ENCODE measurements around the gene BRMS1.

BRMS1 gene

DNA sequence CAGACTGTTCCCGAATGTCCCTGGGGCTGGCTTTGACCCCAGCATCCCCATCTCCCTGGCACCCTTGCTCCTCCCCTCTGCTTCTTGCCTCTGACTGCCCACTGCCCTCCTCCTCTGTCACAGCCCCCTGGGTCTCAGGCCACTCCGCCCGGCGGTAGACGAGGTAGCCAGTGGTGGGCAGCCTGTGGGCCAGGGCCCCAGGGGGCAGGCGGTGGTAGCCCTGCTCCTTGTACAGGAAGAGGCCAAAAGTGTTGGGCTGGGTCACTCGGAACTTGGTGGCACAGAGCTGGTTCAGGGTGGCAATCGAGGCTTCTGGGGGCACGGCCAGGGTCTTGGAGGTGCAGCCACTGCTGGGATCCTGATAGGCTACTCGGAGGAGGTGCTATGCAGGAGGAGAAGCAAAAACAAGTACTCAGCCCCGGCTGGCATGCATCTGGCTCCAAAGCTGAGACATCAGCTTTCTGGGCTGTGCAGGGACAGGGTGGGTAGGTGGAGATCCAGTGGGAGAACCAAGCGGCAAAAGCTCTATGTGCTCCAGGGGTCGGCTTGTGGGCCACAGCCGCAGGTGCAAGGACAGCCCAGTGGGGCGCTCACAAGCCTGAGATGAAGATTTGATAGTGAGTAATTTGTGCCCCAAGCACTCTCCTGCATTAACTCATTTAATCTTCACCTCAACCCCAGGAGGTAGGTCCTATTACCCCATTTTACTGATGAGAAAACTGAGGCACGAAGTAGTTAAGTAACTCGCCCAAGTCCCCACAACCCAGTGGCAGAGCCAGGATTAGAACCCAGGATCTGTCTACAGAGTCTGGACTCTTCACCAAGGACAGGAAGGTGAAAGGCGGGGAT, 12.3 kb downstream of the BRMS1 start:
- H3K4me3 ChIP-seq (ENCODE audit: low read length) = no peak overlapping the region
- peaks cover 55% of the 10 kb centered on the region for H3K27me3 ChIP-seq (replicated peaks; ENCODE audit: insufficient read depth, low read length)
- TF ChIP-seq EZH2 (optimal IDR thresholded peaks at IDR 0.05; ENCODE audit: low read depth, low read length) = no peak
- TF ChIP-seq, protein P1, sequence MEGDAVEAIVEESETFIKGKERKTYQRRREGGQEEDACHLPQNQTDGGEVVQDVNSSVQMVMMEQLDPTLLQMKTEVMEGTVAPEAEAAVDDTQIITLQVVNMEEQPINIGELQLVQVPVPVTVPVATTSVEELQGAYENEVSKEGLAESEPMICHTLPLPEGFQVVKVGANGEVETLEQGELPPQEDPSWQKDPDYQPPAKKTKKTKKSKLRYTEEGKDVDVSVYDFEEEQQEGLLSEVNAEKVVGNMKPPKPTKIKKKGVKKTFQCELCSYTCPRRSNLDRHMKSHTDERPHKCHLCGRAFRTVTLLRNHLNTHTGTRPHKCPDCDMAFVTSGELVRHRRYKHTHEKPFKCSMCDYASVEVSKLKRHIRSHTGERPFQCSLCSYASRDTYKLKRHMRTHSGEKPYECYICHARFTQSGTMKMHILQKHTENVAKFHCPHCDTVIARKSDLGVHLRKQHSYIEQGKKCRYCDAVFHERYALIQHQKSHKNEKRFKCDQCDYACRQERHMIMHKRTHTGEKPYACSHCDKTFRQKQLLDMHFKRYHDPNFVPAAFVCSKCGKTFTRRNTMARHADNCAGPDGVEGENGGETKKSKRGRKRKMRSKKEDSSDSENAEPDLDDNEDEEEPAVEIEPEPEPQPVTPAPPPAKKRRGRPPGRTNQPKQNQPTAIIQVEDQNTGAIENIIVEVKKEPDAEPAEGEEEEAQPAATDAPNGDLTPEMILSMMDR (IDR thresholded peaks at IDR 0.05; ENCODE audit: low read length) = no peak
- TF ChIP-seq EZH2phosphoT487 (IDR thresholded peaks at IDR 0.05; ENCODE audit: low read length) = no peak
- no peak overlapping the region for H3K9ac ChIP-seq (ENCODE audit: low read length)
- no peaks in the 10 kb centered on the region for H4K20me1 ChIP-seq (ENCODE audit: insufficient read depth, low read length)
- no peak overlapping the region for H2AFZ ChIP-seq (ENCODE audit: low read length)
- H3F3A ChIP-seq (ENCODE audit: insufficient read depth, low read length) = no peaks in the 10 kb centered on the region
- H3K9me2 ChIP-seq (replicated peaks; ENCODE audit: insufficient read depth, low read length) = no peaks in the 10 kb centered on the region
- H3K4me1 ChIP-seq (ENCODE audit: low read length) = no peaks in the 10 kb centered on the region
- DNase-seq = no peak
- no peaks in the 10 kb centered on the region for H3K79me2 ChIP-seq (ENCODE audit: low read length)
- H3K9me3 ChIP-seq (replicated peaks; ENCODE audit: insufficient read depth, low read length) = no peaks in the 10 kb centered on the region
- H3K27ac ChIP-seq (ENCODE audit: low read length) = no peak overlapping the region
- H3K4me2 ChIP-seq (ENCODE audit: low read depth, low read length) = no peak overlapping the region
- no peaks in the 10 kb centered on the region for H3K36me3 ChIP-seq (replicated peaks; ENCODE audit: insufficient read depth, low read length)

DNA sequence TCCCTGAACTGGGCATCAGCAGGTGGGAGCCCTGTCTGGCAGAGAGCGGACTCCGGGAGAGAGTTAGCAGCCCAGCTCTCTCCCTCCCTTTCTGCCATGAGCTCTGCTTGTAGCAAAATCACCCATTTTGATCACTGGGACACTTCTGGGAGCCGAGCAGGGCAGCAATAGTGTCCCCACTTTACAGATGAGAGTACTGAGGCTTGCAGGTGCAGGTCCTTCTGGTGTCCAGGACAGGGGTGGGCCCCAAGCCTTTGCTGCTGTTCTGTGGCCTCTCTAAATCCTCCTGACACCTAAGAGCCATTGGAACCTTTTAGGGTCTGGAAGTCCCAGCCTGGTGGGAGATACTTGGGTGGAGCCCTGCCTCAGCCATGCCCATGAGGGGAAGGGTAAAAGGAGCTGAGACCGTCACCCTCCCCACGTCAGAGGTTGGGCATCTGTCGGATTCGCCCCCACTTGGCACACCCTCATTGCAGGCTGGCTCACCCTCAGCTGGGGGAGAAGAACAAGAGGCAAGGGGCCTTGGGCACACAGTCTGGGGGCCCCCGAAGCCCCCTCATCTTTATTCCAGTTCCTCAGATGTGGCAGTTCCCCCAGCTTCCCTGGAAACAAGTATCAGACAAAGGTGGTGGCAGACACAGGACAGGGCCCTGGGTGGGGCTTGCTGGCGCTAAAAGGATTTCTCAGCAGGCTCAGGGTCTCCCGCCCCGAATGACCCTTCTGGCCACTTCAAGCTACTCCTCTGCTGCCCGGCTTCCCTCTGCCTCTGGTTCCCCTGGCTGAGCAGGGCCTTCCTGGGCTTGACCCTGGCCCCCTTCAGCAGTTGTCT, 13.1 kb downstream of the BRMS1 start:
- DNase-seq = no peak
- H3K4me1 ChIP-seq (ENCODE audit: low read length) = no peaks in the 10 kb centered on the region
- no peaks in the 10 kb centered on the region for H3K36me3 ChIP-seq (replicated peaks; ENCODE audit: insufficient read depth, low read length)

DNA sequence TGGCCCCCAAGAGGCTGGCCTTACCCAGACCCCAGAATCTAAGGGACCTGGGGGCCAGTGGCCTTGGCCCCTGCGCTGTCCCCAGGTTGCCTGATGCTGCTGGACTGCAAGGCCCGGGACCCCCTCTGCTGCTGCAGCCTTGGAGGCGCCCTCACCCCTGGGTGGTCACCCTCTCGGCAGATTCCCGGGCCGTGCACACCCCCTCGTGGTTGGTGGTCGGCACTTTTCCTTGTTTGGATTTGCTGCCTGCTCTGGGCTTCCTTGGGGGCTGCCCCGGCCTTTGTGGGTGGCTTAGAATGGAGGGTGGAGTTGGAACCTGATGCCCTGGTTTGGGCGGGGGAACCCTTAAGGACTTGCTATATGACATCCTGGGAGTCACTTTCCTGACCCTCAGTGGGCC, 14.0 kb downstream of the BRMS1 start:
- H3K4me3 ChIP-seq (ENCODE audit: low read length) = no peak overlapping the region
- H3F3A ChIP-seq (ENCODE audit: insufficient read depth, low read length) = no peaks in the 10 kb centered on the region
- TF ChIP-seq EZH2phosphoT487 (IDR thresholded peaks at IDR 0.05; ENCODE audit: low read length) (no peak), EZH2 (optimal IDR thresholded peaks at IDR 0.05; ENCODE audit: low read depth, low read length) (no peak)
- TF ChIP-seq, protein P1 (IDR thresholded peaks at IDR 0.05; ENCODE audit: low read length) = no peak
- no peak overlapping the region for H3K4me2 ChIP-seq (ENCODE audit: low read depth, low read length)
- no peak for DNase-seq
- H4K20me1 ChIP-seq (ENCODE audit: insufficient read depth, low read length) = no peaks in the 10 kb centered on the region
- H3K79me2 ChIP-seq (ENCODE audit: low read length) = no peaks in the 10 kb centered on the region
- H3K36me3 ChIP-seq (replicated peaks; ENCODE audit: insufficient read depth, low read length) = no peaks in the 10 kb centered on the region
- peaks cover 55% of the 10 kb centered on the region for H3K27me3 ChIP-seq (replicated peaks; ENCODE audit: insufficient read depth, low read length)
- no peak overlapping the region for H2AFZ ChIP-seq (ENCODE audit: low read length)
- no peaks in the 10 kb centered on the region for H3K9me3 ChIP-seq (replicated peaks; ENCODE audit: insufficient read depth, low read length)
- no peaks in the 10 kb centered on the region for H3K9me2 ChIP-seq (replicated peaks; ENCODE audit: insufficient read depth, low read length)
- no peak overlapping the region for H3K9ac ChIP-seq (ENCODE audit: low read length)
- H3K4me1 ChIP-seq (ENCODE audit: low read length) = no peaks in the 10 kb centered on the region
- H3K27ac ChIP-seq (ENCODE audit: low read length) = no peak overlapping the region

More for the DNA sequence above, 13.1 kb downstream of the BRMS1 start:
- Histone ChIP-seq H3K27ac (ENCODE audit: low read length) (no peak overlapping the region), H3K9me3 (replicated peaks; ENCODE audit: insufficient read depth, low read length) (no peaks in the 10 kb centered on the region), H3K4me3 (ENCODE audit: low read length) (no peak overlapping the region), H3F3A (ENCODE audit: insufficient read depth, low read length) (no peaks in the 10 kb centered on the region), H2AFZ (ENCODE audit: low read length) (no peak overlapping the region), H3K27me3 (replicated peaks; ENCODE audit: insufficient read depth, low read length) (peaks cover 55% of the 10 kb centered on the region), H3K4me2 (ENCODE audit: low read depth, low read length) (no peak overlapping the region), H4K20me1 (ENCODE audit: insufficient read depth, low read length) (no peaks in the 10 kb centered on the region), H3K79me2 (ENCODE audit: low read length) (no peaks in the 10 kb centered on the region), H3K9me2 (replicated peaks; ENCODE audit: insufficient read depth, low read length) (no peaks in the 10 kb centered on the region), H3K9ac (ENCODE audit: low read length) (no peak overlapping the region)
- TF ChIP-seq EZH2 (optimal IDR thresholded peaks at IDR 0.05; ENCODE audit: low read depth, low read length) = no peak
- TF ChIP-seq EZH2phosphoT487 (IDR thresholded peaks at IDR 0.05; ENCODE audit: low read length) = no peak
- TF ChIP-seq, protein P1 (IDR thresholded peaks at IDR 0.05; ENCODE audit: low read length) = no peak

All from MM.1S (cell line).